ENCODE results near the gene UAP1L1.

DNA sequence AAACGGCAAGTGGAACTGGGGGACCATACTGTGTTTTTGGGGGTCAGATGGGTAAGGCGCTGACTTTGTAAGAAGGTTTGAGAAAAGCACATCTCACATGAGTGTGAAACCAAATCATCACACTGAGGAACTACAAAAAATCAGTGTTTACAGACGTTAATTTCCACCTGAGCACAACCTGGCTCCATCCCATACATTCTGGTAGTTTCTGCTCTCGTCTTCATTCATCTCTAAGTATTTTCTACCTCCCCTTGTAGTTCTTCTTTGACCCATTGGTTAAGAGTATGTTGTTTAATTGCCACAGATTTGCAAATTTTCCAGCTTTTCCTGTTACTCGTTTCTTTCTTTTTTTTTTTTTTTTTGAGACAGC is 46.1 kb downstream of the UAP1L1 start:
- TF ChIP-seq, protein P1, sequence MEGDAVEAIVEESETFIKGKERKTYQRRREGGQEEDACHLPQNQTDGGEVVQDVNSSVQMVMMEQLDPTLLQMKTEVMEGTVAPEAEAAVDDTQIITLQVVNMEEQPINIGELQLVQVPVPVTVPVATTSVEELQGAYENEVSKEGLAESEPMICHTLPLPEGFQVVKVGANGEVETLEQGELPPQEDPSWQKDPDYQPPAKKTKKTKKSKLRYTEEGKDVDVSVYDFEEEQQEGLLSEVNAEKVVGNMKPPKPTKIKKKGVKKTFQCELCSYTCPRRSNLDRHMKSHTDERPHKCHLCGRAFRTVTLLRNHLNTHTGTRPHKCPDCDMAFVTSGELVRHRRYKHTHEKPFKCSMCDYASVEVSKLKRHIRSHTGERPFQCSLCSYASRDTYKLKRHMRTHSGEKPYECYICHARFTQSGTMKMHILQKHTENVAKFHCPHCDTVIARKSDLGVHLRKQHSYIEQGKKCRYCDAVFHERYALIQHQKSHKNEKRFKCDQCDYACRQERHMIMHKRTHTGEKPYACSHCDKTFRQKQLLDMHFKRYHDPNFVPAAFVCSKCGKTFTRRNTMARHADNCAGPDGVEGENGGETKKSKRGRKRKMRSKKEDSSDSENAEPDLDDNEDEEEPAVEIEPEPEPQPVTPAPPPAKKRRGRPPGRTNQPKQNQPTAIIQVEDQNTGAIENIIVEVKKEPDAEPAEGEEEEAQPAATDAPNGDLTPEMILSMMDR (IDR thresholded peaks at IDR 0.05; ENCODE audit: insufficient read depth, low read length, poor library complexity, severe bottlenecking): no peak
- TF ChIP-seq EZH2phosphoT487 (conservative IDR thresholded peaks at IDR 0.05; ENCODE audit: low read length): no peak

Measured in SU-DHL-6 (cell line).